GM19468 (cell line): ENCODE results near the gene CCSER1.
"Not testable (repeated sequence)": the region's sequence is repeated elsewhere in the genome, so short reads cannot be mapped to it uniquely, and the experiment has no call there.

Experiments used
- ATAC-seq: cut with Tn5 transposase; IDR thresholded peaks from one replicate; pipeline ENCODE4 v1.9.1; 2021; ENCODE audit warnings: mild to moderate bottlenecking, moderate library complexity, moderate number of reproducible peaks; ENCODE audit not compliant: unreplicated experiment; ENCODE audit errors: extremely low read depth

The CCSER1 gene

DNA sequence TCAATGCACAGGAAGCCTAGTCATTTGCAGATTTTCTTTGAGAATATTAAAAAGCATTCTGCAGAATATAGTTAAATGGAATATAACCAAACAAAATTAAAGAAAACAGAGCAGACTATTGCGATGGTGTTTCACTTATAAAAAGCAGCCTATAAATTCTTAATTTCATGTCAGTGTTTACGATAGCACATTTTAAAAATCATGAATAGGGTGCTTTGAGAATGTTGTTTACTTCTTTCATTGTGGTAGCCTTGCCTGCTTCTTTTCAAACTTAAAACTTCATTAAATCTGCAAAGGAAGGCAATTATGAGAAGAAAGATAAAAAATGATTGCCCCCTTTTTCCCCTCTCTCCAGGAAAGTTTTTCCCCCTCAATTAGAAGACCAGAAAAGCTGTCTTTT lies 748.6 kb downstream of the CCSER1 start:
- ATAC-seq: no peak

- ATAC-seq: no peak
Observed at GRCh38 chr4:90876296-90876695, 749.1 kb downstream of the CCSER1 start.

- ATAC-seq: no peak
Observed at GRCh38 chr4:90883519-90883918, 756.3 kb downstream of the CCSER1 start.

- no peak for ATAC-seq
Observed at GRCh38 chr4:90888571-90888970, 761.4 kb downstream of the CCSER1 start.

DNA sequence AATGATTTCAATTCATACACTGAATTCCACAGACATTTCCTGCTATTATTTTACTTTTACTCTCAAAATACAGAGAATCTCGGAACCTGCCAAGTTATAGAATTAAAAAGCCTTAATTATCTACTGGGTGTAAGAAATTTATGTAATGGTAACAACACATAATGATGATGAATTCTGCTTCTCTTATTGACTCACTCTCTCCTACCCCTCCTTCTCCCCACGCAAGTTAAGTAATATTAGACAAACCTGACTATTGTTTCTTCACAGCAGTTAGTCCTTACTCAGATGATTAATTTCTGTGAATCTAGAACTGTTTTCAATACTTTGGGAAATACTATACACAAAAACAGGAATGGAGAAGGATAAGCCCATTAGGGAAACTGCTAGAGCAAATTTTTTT lies 762.0 kb downstream of the CCSER1 start:
- ATAC-seq: no peak

GRCh38 chr4:90903413-90903812 lies 776.2 kb downstream of the CCSER1 start:
- ATAC-seq: not testable (repeated sequence)

DNA sequence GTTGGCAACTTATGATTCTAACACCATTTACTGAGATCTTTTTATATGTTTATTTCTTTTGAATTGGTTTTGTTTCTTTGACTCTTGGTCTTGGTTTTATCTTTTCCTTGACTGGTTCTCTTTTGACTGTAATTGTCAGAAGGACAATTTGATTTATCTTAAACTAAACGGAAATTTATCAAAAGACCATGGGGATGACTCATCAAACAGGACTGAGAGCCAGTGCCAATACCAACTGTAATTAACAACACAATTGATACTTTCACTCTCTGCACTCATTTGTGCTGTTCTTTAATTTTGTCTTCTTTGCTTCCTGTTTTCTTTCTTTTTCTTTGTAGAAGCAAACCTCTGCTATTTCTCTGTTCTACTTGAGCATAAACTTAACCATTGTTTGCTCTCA lies 776.8 kb downstream of the CCSER1 start:
- ATAC-seq: no peak

- ATAC-seq: no peak
Observed at GRCh38 chr4:90906239-90906638, 779.0 kb downstream of the CCSER1 start.

DNA sequence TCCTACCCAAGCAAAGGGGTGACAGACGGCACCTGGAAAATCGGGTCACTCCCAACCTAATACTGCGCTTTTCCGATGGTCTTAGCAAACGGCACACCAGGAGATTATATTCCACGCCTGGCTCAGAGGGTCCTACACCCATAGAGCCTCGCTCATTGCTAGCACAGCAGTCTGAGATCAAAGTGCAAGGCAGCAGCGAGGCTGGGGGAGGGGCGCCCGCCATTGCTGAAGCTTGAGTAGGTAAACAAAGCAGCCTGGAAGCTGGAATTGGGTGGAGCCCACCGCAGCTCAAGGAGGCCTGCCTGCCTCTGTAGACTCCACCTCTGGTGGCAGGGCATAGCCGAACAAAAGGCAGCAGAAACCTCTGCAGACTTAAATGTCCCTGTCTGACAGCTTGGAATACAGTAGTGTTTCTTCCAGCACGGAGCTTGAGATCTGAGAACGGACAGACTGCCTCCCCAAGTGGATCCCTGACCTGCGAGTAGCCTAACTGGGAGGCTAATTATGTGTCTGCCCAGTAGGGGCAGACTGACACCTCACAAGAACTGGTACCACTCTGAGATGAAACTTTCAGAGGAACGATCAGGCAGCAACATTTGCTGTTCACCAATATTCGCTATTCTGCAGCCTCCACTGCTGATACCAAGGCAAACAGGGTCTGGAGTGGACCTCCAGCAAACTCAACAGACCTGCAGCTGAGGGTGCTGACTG lies 784.7 kb downstream of the CCSER1 start:
- ATAC-seq: not testable (repeated sequence)

DNA sequence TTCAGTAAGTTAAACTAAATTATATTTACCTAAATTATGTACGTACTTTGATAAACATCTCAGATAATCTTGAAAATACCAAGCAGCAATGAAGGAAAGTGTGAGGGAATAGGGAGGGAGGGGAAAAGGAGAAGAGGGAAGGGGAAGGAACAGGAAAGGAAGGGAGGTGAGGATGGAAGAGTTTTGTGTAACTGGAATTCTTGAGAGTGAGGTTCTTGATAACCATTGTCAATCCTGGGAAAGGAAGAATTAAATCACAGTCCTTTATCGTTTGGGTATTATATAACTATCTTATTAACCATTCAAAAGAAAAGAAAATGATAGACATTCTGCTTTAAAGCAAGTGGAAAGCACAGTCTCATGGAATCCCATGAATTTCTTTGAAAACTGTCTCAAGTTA lies 795.0 kb downstream of the CCSER1 start:
- ATAC-seq: no peak

DNA sequence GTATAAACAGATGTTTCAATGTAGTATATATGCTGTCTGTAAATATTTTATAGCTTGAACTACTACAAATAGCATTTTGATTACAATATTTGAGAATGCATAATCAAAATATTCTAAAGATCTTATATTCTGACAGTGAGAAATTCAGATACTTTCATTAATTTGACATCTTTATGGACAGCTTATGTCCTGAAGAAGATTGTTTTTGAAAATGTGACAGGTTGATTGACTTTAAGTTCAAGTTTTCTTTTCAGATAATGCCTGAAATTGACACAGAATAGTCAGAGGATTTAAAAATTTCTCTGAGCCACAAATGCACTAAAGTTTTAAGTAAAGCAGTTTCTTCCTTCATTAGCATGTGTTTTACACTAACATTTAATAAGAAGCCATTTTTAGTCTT lies 799.8 kb downstream of the CCSER1 start:
- ATAC-seq: no peak

DNA sequence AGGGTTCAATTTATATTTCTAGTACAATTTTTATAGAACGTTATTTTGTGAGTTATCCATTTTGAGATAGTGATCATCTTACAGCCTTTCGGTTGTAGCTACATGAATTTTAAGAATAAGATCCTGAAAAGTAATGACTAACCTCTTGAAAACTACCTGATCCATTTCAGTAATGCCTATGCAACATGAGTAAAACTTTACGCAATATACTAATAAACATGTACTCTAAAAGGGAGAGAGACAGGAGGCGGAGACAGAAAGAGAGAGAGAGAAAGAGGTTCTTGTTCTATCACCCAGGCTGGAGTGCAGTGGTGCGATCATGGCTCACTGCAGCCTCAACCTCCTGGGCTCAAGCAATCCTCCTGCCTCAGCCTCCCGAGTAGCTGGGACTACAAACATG lies 816.1 kb downstream of the CCSER1 start:
- ATAC-seq: no peak

GRCh38 chr4:90946945-90947344 lies 819.8 kb downstream of the CCSER1 start:
- no peak for ATAC-seq

- no peak for ATAC-seq
Observed at GRCh38 chr4:90950385-90950841, 823.2 kb downstream of the CCSER1 start.

- no peak for ATAC-seq
Observed at GRCh38 chr4:90951037-90951436, 823.8 kb downstream of the CCSER1 start.

DNA sequence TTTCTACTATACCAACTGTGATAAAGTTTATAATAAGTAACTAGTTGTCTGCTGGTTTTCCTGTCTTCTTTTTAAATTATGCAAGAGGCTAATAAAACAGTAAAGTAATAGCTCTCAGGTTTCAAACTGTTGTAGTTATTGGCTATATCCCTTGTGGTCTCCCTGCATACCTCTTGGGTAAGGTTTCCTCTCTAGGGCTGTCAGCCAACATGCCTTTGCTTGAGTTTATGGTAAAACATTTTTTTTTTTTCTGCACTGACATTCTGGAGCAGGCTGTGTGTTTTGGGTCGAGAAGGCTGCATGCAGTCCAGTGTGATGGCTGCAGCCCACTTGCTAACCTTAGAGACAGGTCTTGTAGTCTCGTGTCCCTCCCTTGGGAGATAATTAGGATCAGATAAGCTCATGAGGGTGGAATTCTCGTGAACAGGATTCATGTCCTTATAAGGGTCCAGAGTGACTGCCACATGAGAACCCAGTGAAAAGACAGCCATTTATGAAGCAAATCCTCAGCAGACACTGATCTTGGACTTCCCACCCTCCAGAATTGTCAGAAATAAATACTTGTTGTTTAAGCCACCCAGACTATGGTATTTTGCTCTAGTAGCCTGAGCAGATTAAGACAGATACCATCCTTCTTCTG lies 831.2 kb downstream of the CCSER1 start:
- no peak for ATAC-seq

- ATAC-seq: peak; percentile 79
Observed at GRCh38 chr4:90960433-90960832, 833.2 kb downstream of the CCSER1 start.

- no peak for ATAC-seq
Observed at GRCh38 chr4:90960840-90961239, 833.6 kb downstream of the CCSER1 start.

DNA sequence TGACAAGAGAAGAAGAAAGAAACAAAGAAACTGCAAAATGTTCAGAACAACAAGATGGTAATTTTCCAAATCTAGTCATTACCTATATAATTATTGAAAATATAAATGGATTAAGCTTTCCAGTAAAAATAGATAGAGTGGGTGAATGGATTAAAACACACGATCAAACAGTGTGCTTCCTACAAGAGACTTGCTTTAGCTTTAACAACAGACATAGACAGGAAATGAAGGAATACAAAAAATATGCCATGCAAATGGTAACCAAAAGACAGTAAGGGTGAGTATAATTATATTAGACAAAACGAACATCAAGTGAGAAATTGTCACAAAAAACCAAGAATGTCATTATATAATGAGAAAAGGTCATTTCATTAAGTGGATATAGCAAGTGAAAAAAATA lies 842.8 kb downstream of the CCSER1 start:
- no peak for ATAC-seq

GRCh38 chr4:90977726-90978125 lies 850.5 kb downstream of the CCSER1 start:
- ATAC-seq: no peak

GRCh38 chr4:90979556-90979955 lies 852.4 kb downstream of the CCSER1 start:
- ATAC-seq: no peak

DNA sequence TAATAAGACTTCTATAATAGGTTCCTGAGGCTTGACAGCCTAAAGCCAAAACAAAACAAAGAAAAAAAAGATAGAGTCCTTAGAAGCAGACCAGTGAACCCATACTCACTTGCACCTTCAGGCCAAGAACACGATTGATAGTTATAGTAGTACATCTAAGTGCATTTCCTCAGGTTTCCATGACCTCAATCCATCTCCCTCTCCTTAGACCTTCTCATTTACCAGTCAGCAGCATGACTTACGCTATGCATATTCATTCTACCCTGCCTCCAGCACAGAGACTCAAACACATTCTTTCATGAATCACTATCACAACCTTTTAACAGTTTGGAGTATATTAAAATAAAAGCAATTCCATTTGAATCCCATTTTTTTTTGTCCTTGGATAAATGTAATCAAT lies 855.6 kb downstream of the CCSER1 start:
- ATAC-seq: no peak
